Measurements from ENCODE around the gene IL27RA.

IL27RA gene

DNA sequence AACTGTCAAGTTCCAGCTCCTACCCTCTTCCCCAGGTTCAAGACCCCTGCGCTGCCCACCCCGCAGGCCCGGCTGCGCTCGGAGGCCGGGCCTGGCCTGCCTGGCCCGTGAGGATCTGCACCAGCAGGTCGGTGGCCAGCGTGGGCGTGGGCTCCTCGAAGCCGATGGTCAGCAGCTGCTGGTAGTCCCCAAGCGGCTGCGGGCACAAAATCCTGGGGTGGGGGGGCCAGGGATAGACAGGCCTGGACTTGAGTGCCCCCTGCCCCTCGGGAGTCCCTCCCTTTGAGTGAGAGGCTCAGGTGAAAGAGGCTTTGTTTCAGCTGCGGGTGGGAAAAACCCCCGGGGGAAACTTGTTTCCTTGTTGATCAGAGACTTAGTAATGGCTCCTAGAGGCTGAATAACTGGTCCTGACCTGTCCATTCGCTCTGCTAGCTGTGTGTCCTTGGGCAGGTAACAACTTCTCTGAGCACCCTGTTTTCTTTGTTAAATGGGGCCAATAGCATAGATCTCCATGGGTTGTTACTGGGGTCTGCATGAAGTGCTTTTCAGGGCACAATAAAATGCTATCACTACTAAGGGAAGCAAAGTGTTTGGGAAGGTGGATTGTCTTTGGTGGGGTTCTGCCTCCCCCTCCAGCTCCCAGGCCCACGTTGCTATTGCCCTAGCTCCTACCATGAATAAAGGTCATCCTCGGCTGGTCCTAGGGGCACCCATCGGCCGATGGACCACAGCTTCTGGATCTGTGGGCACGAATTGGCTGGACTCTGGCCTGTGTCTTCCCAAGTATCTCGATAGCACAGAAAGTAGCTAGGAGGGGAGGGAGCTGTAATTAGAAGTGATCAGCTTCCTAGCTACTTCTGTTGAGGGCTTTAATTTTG, 50.5 kb downstream of the IL27RA start:
- Mint-ChIP-seq H3K4me3 (peak overlapping the region; percentile 91 to 95), H3K27me3 (no peaks in the 10 kb centered on the region), H3K36me3 (ENCODE audit: insufficient read depth) (peaks cover 7% of the 10 kb centered on the region), H3K9me3 (no peaks in the 10 kb centered on the region), H3K4me1 (ENCODE audit: low read depth in 2 of 2) (peaks cover 9 to 14% of the 10 kb centered on the region in 2 donors), H3K27ac (peak overlapping the region; percentile 90 to 96)
- ATAC-seq (replicated peaks), result peak; percentile 20
- DNase-seq, result peak; percentile 25 to 29 (median 28)

DNA sequence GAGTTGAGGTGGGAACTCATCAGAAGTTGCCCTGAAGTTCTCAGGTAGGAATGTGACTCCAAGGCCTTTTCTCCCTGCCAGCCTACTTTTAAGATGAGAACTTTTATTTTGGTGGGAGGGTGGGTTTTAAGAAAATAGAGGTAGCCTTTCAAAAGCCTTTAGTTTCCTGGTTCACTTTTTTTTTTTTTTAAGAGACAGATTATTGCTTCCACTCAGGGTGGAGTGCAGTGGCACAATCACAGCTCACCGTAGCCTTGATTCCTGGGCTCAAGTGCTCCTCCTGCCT, 51.1 kb downstream of the IL27RA start:
- no peak for DNase-seq
- Mint-ChIP-seq H3K9me3 (no peaks in the 10 kb centered on the region), H3K4me1 (ENCODE audit: low read depth in 2 of 2) (peaks cover 9 to 14% of the 10 kb centered on the region in 2 donors), H3K27me3 (no peaks in the 10 kb centered on the region), H3K27ac (peak overlapping the region; percentile 22 to 65), H3K36me3 (ENCODE audit: insufficient read depth) (peaks cover 7% of the 10 kb centered on the region), H3K4me3 (peak overlapping the region in 1 of 2 donors; percentile 95)
- no peak for ATAC-seq (replicated peaks)

- Mint-ChIP-seq H3K27ac (no peak within 1 kb of the TSS), H3K4me3 (no peak within 1 kb of the TSS), H3K27me3 (no peaks in the 10 kb centered on the region), H3K9me3 (no peaks in the 10 kb centered on the region), H3K4me1 (ENCODE audit: low read depth in 2 of 2) (peaks cover 10 to 18% of the 10 kb centered on the region in 2 donors), H3K36me3 (ENCODE audit: insufficient read depth) (peaks cover 26% of the 10 kb centered on the region)
- ATAC-seq (replicated peaks), result no peak
- DNase-seq, result no peak
Observed at GRCh38 chr19:14085309-14085995, 53.9 kb downstream of the IL27RA start, which contains the start of gene C19orf67. Gene C19orf67 (minus strand): TSS chr19:14085783. CDS start chr19:14085627, 156 bp downstream.

DNA sequence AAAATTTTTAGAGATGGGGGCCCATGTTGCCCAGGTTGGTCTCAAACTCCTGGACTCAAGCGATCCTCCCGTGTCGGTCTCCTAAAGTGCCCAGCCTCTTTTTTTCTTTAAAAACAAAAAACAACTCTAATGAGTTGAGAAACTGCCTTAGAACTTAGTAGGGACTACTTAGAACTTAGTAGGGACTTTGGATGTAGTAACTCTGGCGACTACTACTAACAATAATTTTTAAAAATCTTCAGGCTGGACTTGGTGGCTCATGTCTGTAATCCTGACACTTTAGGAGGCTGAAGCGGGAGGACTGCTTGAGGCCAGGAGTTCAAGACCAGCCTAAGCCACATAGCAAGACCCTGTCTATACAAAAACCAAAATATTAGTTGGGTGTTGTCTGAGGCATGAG, 54.5 kb downstream of the IL27RA start:
- H3K27ac Mint-ChIP-seq, result no peak overlapping the region
- H3K4me3 Mint-ChIP-seq, result no peak overlapping the region
- DNase-seq (no peak), ATAC-seq (replicated peaks) (no peak)
- H3K9me3 Mint-ChIP-seq, result no peaks in the 10 kb centered on the region
- no peaks in the 10 kb centered on the region for H3K27me3 Mint-ChIP-seq
- H3K36me3 Mint-ChIP-seq (ENCODE audit: insufficient read depth), result peaks cover 26% of the 10 kb centered on the region
- H3K4me1 Mint-ChIP-seq (ENCODE audit: low read depth in 2 of 2), result peaks cover 9 to 16% of the 10 kb centered on the region in 2 donors

- Mint-ChIP-seq H3K9me3 (no peaks in the 10 kb centered on the region), H3K4me1 (ENCODE audit: low read depth in 2 of 2) (peaks cover 14% of the 10 kb centered on the region in 2 donors), H3K4me3 (peak overlapping the region; percentile 57 to 65), H3K27me3 (no peaks in the 10 kb centered on the region), H3K27ac (peak overlapping the region; percentile 50 to 88), H3K36me3 (ENCODE audit: insufficient read depth) (peaks cover 31% of the 10 kb centered on the region)
- ATAC-seq (replicated peaks) (no peak), DNase-seq (no peak)
Observed at GRCh38 chr19:14088634-14089411, 57.3 kb downstream of the IL27RA start.

GRCh38 chr19:14089412-14089661, 57.8 kb downstream of the IL27RA start:
- peak overlapping the region; percentile 50 to 88 for H3K27ac Mint-ChIP-seq
- H3K4me3 Mint-ChIP-seq, result peak overlapping the region; percentile 47 to 65
- no peaks in the 10 kb centered on the region for H3K27me3 Mint-ChIP-seq
- peaks cover 14% of the 10 kb centered on the region in 2 donors for H3K4me1 Mint-ChIP-seq (ENCODE audit: low read depth in 2 of 2)
- DNase-seq, result peak in 1 of 3 experiments; percentile 25
- ATAC-seq (replicated peaks), result no peak
- H3K9me3 Mint-ChIP-seq, result no peaks in the 10 kb centered on the region
- peaks cover 31% of the 10 kb centered on the region for H3K36me3 Mint-ChIP-seq (ENCODE audit: insufficient read depth)

- Mint-ChIP-seq H3K27ac (peak overlapping the region; percentile 68 to 88), H3K9me3 (no peaks in the 10 kb centered on the region), H3K4me1 (ENCODE audit: low read depth in 2 of 2) (peaks cover 14% of the 10 kb centered on the region in 2 donors), H3K4me3 (peak overlapping the region; percentile 75 to 80), H3K36me3 (ENCODE audit: insufficient read depth) (peaks cover 31% of the 10 kb centered on the region), H3K27me3 (no peaks in the 10 kb centered on the region)
- ATAC-seq (replicated peaks) (peak; percentile 18), DNase-seq (peak; percentile 31 to 40 (median 39))
Observed at GRCh38 chr19:14089662-14090508, 58.3 kb downstream of the IL27RA start.

DNA sequence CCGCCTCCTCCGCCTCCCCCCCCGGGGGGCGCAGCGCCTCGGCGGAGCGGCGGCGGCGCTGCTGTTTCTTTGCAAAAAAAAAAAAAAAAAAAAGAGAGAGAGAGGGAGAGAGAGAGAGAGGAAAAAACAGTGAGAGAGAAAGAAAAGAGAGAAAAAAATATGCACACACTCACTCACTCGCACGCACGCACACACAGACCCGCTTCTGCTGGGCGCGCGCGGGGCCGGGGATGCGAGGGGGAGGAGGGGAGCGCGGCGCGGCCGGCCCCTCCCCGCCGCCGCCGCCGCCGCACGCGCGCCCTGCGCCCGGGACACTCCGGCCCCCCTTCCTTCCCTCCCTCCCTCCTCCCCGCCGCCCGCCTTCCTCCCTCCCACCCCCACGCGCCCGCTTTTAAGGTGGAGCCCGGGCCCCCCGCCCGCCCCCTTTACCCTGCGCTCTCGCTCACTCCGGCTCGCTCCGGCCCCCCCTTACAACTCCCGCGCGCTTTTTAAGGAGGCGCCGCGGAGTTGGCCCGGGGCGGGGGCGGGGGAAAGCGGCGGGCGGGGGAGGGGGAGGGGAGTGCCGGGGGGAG, 59.0 kb downstream of the IL27RA start, which contains the start of gene SAMD1:
Gene SAMD1 (minus strand): TSS at position 243 of the 572 bp plus-strand sequence.
- peak; percentile 67 for ATAC-seq (replicated peaks)
- Mint-ChIP-seq H3K27me3 (no peaks in the 10 kb centered on the region), H3K36me3 (ENCODE audit: insufficient read depth) (peaks cover 33% of the 10 kb centered on the region), H3K9me3 (no peaks in the 10 kb centered on the region), H3K27ac (peak within 1 kb of the TSS; percentile 88 to 97), H3K4me3 (peak within 1 kb of the TSS; percentile 91 to 98), H3K4me1 (ENCODE audit: low read depth in 2 of 2) (peaks cover 13 to 14% of the 10 kb centered on the region in 2 donors)
- peak; percentile 61 to 68 (median 64) for DNase-seq

DNA sequence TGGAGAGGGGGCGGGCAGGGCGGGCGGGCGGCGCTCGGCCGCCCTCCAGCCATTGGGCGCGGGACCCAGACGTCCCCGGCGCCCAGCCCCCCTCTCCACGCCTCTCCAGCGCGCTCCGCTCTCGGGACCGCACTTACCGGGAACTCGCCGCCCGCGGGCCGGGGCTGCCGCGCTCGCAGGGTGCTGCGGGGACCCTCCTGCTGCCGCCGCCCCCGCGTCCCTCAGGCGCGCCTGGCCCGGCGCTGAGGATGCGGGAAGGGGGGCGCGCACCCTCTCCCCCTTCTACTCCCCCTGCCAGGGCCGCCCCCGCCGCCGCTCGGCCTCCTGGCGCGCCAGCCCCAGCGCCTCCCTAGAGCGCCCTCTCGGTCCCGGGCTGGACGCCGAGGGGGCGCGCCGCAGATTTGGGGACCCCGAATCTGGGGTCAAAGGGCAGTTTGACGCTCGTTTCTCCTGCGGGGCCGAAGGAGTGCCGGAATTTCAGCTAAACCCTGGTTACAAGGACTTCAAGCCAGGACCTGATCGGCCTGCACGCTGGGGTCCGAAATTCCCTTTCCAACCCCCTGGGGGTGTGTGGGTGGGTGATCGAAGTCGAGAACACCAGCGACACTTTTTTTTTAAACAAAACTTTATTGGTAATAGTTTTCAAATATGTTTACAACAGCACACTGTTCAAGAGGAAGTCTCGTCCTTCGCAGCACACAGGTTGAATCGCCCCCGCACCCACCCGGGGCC, 59.7 kb downstream of the IL27RA start:
- H3K9me3 Mint-ChIP-seq, result no peaks in the 10 kb centered on the region
- H3K36me3 Mint-ChIP-seq (ENCODE audit: insufficient read depth), result peaks cover 39% of the 10 kb centered on the region
- DNase-seq, result peak; percentile 49 to 66 (median 54)
- ATAC-seq (replicated peaks), result peak; percentile 56
- no peaks in the 10 kb centered on the region for H3K27me3 Mint-ChIP-seq
- peak overlapping the region; percentile 82 to 97 for H3K27ac Mint-ChIP-seq
- peak overlapping the region; percentile 91 to 98 for H3K4me3 Mint-ChIP-seq
- peaks cover 13 to 14% of the 10 kb centered on the region in 2 donors for H3K4me1 Mint-ChIP-seq (ENCODE audit: low read depth in 2 of 2)

- no peaks in the 10 kb centered on the region for H3K27me3 Mint-ChIP-seq
- ATAC-seq (replicated peaks) (no peak), DNase-seq (peak in 1 of 3 experiments; percentile 16)
- H3K36me3 Mint-ChIP-seq (ENCODE audit: insufficient read depth), result peaks cover 42% of the 10 kb centered on the region
- no peaks in the 10 kb centered on the region for H3K9me3 Mint-ChIP-seq
- H3K4me1 Mint-ChIP-seq (ENCODE audit: low read depth in 2 of 2), result peaks cover 13 to 14% of the 10 kb centered on the region in 2 donors
- H3K27ac Mint-ChIP-seq, result peak overlapping the region; percentile 82 to 97
- H3K4me3 Mint-ChIP-seq, result peak overlapping the region; percentile 91 to 98
Observed at GRCh38 chr19:14091813-14092462, 60.4 kb downstream of the IL27RA start.

GRCh38 chr19:14093117-14093823, 61.7 kb downstream of the IL27RA start:
- Mint-ChIP-seq H3K27ac (no peak overlapping the region), H3K4me3 (no peak overlapping the region)

More at GRCh38 chr19:14093117-14093823, 61.7 kb downstream of the IL27RA start:
- H3K27me3 Mint-ChIP-seq, result no peaks in the 10 kb centered on the region
- peaks cover 45% of the 10 kb centered on the region for H3K36me3 Mint-ChIP-seq (ENCODE audit: insufficient read depth)
- no peaks in the 10 kb centered on the region for H3K9me3 Mint-ChIP-seq
- DNase-seq (no peak), ATAC-seq (replicated peaks) (no peak)
- peaks cover 13 to 14% of the 10 kb centered on the region in 2 donors for H3K4me1 Mint-ChIP-seq (ENCODE audit: low read depth in 2 of 2)

Measured in effector memory CD8-positive, alpha-beta T cell (primary cell).